Measurements from ENCODE around the gene ANKRD18A.
"Not testable (repeated sequence)": the region's sequence is repeated elsewhere in the genome, so short reads cannot be mapped to it uniquely, and the experiment has no call there.

The ANKRD18A gene

DNA sequence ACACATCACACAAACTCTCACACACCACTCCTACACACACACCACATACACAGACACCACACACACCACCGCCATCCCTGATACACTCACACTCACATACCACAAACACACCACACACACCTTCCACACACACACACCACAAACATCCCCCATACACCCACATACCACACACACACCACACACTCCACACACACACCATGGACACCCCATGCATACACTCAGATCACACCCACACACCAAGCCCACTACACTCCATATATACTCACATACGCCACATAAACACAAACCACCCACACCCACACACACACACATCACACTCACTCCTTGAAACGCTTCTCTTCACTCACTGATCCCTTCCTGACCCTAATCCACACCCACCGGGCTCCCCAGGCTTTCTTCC is 9.1 kb upstream of the ANKRD18A start:
- in situ Hi-C loops (cut with MboI; ENCODE audit: low sequenced_read_pairs, unreplicated experiment) = no loop called here
- DNase-seq (ENCODE audit: low spot score) = no peak
- TF ChIP-seq, protein P1, sequence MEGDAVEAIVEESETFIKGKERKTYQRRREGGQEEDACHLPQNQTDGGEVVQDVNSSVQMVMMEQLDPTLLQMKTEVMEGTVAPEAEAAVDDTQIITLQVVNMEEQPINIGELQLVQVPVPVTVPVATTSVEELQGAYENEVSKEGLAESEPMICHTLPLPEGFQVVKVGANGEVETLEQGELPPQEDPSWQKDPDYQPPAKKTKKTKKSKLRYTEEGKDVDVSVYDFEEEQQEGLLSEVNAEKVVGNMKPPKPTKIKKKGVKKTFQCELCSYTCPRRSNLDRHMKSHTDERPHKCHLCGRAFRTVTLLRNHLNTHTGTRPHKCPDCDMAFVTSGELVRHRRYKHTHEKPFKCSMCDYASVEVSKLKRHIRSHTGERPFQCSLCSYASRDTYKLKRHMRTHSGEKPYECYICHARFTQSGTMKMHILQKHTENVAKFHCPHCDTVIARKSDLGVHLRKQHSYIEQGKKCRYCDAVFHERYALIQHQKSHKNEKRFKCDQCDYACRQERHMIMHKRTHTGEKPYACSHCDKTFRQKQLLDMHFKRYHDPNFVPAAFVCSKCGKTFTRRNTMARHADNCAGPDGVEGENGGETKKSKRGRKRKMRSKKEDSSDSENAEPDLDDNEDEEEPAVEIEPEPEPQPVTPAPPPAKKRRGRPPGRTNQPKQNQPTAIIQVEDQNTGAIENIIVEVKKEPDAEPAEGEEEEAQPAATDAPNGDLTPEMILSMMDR (IDR thresholded peaks at IDR 0.05; ENCODE audit: borderline replicate concordance, control extremely low read depth, extremely low read depth, insufficient read depth, missing control alignments) = no peak

DNA sequence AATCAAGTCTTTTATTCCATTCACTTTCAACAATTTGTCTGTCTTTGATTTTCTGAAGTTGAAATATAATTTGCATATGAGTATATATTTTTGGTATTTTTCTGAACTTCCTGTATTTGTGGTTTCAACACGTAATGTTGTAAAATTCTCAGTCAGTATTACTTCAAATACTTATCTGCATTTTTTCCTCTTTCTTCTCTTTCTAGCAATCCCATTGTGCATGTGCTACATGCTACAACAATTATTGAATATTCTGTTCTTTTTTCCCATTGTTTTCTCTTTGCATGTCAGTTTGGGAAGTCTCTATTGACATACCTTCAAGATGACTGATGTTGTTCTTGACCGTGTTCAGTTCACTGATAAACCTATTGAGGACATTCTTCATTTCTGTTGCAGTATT is 5.6 kb upstream of the ANKRD18A start:
- TF ChIP-seq, protein P1 (IDR thresholded peaks at IDR 0.05; ENCODE audit: borderline replicate concordance, control extremely low read depth, extremely low read depth, insufficient read depth, missing control alignments) = no peak
- DNase-seq (ENCODE audit: low spot score) = no peak
- in situ Hi-C loops (cut with MboI; ENCODE audit: low sequenced_read_pairs, unreplicated experiment) = no loop called here

DNA sequence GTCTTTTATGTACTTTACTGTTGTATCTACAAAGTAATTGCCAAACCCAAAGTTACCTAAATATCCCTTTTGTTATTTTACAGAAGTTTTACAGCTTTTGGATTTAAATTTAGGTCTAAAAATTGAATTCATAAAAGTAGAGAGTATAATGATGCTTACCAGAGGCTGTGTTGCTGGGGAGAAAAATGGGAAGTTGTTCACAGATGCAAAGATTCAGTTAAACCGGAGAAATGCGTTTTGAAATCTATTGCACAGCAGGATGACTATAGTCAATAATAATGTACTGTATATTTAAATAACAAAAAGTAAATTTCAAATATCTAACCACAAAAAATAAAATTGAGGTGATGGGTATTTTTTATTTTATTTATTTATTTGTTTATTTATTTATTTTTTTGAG is 2.6 kb upstream of the ANKRD18A start:
- DNase-seq (ENCODE audit: low spot score) = no peak
- in situ Hi-C loops (cut with MboI; ENCODE audit: low sequenced_read_pairs, unreplicated experiment) = no loop called here
- TF ChIP-seq, protein P1 (IDR thresholded peaks at IDR 0.05; ENCODE audit: borderline replicate concordance, control extremely low read depth, extremely low read depth, insufficient read depth, missing control alignments) = no peak

DNA sequence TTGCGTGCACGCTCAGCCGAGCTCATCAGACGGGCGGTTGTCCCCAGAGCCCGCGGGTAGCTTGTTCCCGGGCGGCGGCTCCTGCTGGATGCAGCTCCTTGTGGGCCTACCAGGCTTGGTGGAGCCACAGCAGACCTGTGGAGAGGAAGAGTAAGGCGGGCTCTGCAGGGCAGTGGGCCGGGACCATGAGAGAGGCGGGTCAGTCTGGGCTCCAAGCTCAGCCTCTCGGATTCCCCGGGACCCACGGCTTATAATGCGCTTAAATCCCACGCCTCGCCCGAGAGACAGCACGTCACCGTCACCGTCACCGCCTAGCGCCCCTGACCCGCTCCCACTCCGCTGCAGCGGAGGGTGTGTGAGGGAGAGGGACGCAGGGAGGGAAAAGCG is 1.9 kb upstream of the ANKRD18A start:
- TF ChIP-seq, protein P1 (IDR thresholded peaks at IDR 0.05; ENCODE audit: borderline replicate concordance, control extremely low read depth, extremely low read depth, insufficient read depth, missing control alignments) = no peak
- peak; percentile 30 for DNase-seq (ENCODE audit: low spot score)
- in situ Hi-C loops (cut with MboI; ENCODE audit: low sequenced_read_pairs, unreplicated experiment) = no loop called here

GRCh38 chr9:38621434-38622287 is 1.3 kb upstream of the ANKRD18A start:
- DNase-seq (ENCODE audit: low spot score) = peak; percentile 36
- TF ChIP-seq, protein P1 (IDR thresholded peaks at IDR 0.05; ENCODE audit: borderline replicate concordance, control extremely low read depth, extremely low read depth, insufficient read depth, missing control alignments) = no peak
- in situ Hi-C loops (cut with MboI; ENCODE audit: low sequenced_read_pairs, unreplicated experiment) = no loop called here

DNA sequence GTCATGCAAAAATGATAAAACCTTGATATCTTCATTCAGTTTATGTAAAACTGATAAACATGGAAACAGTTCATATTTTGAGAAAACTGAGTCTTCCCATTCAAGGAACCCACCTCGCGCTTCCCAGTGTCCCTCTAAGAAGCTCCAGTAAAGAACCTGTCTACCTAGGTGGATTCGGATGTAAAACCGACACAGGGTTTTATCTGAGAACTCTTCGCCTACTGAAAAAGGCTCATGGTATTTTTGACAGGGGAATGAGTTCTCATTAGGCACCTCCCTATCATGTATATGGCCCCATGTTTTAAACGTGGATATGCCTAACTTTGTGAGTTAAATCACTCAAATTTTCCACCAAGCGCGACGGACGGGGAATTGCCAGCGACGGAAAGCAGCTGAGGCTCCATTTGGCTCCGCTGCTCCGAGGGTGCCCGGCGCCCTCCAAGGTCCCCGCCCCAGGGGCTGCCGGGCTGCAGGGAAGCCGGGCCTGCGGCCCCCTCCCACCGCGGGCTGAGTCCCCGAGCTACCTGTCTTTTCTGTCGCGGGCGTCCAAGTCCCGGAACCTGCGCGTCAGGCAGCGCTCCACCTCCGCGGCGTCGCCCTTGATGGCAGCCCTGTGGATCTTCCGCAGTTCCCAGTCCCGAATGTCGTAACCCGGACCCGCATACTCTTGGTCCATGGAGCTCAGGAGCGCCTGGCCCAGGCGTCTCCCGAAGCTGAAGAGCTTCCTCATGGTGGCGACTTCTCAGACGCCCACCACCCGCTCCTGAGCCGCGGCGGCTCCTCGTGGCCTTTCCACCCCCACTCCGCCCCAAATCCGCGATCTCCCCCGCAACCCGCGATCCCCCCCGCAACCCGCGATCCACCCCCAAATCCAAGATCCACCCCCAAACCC is 594 bp downstream of the ANKRD18A start:
- DNase-seq (ENCODE audit: low spot score) = peak; percentile 13

GRCh38 chr9:38598029-38598745 is 22.2 kb downstream of the ANKRD18A start:
- DNase-seq (ENCODE audit: low spot score); in situ Hi-C loops (cut with MboI; ENCODE audit: low sequenced_read_pairs, unreplicated experiment): not testable (repeated sequence)

More for the DNA sequence above, 594 bp downstream of the ANKRD18A start:
- TF ChIP-seq, protein P1 (IDR thresholded peaks at IDR 0.05; ENCODE audit: borderline replicate concordance, control extremely low read depth, extremely low read depth, insufficient read depth, missing control alignments) = no peak
- in situ Hi-C loops (cut with MboI; ENCODE audit: low sequenced_read_pairs, unreplicated experiment) = no loop called here

- DNase-seq (ENCODE audit: low spot score); in situ Hi-C loops (cut with MboI; ENCODE audit: low sequenced_read_pairs, unreplicated experiment): not testable (repeated sequence)
Measured at GRCh38 chr9:38595117-38595516, 25.3 kb downstream of the ANKRD18A start.

DNA sequence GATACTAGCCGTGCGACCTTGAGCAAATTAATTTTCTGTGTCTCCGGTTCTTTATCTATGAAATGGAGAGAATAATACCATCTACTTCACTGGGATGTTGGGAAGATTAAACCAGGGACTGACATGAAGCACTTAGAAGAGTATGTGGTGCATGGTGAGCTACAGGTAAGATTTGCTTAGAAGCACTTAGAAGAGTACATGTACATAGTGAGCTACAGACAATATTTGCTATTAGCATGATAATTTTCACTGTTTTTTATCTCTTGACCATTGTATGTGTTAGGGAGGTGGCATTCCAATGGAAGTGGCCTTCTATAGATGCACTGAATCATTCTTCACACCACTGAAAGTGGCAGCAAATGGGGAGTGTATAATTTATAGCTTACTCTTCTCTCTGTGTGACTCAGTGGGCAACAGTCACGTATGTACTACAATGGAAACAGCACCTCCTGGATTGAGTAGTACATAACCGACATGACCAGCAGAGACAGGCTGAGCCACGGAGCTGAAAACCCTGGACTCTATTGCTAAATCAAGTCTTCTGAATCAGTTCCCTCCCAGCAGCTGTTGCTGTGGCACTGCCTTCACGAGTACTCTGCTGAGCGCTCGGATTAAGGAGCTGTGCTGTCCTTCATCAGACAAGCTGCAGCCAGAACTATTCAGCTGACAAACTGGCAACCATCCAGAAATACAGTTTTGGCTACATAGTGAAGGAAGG is 28.9 kb downstream of the ANKRD18A start:
- in situ Hi-C loops (cut with MboI; ENCODE audit: low sequenced_read_pairs, unreplicated experiment); DNase-seq (ENCODE audit: low spot score): not testable (repeated sequence)
